ENCODE measurements around the gene CCNDBP1.

- no peak for TF ChIP-seq GABPA (IDR thresholded peaks at IDR 0.05; ENCODE audit: low read depth)
- TF ChIP-seq RFX5 (IDR thresholded peaks at IDR 0.05; ENCODE audit: low read length) = no peak
- no peak for TF ChIP-seq TAF1 (IDR thresholded peaks at IDR 0.05; ENCODE audit: borderline replicate concordance, low read depth, low read length)
- TF ChIP-seq MAX (IDR thresholded peaks at IDR 0.05; ENCODE audit: low read depth) = no peak
- no peak for TF ChIP-seq CTCF (IDR thresholded peaks at IDR 0.05)
- TF ChIP-seq EP300 (IDR thresholded peaks at IDR 0.05; ENCODE audit: borderline replicate concordance in 1 of 2, low read depth in 1 of 2, low read length in 1 of 2) = no peak
- TF ChIP-seq REST (IDR thresholded peaks at IDR 0.05; ENCODE audit: low read depth, low read length) = no peak
- no peak for TF ChIP-seq GATA2 (CRISPR knock-in tag; IDR thresholded peaks at IDR 0.05)
- TF ChIP-seq FOSL2 (IDR thresholded peaks at IDR 0.05; ENCODE audit: borderline replicate concordance, low read depth) = no peak
- TF ChIP-seq RAD21 (IDR thresholded peaks at IDR 0.05; ENCODE audit: low read length) = no peak
- no peak for TF ChIP-seq YY1 (IDR thresholded peaks at IDR 0.05; ENCODE audit: low read depth)
These were observed 13.8 kb downstream of the CCNDBP1 start for GRCh38 chr15:43198992-43199391.
